Osteoblast (primary cell): Measurements from ENCODE around the gene ALDH3A1. TPM values are rescaled to one million over a fixed set of nuclear protein-coding genes. Genes with fewer than 3 reads are reported as not detected.

ENCODE experiments used
- DNase-seq: peaks from one replicate; pipeline ENCODE4 v3.0.0; 2011; ENCODE audit warnings: low spot score, mixed read lengths; ENCODE audit not compliant: insufficient read length; ENCODE audit errors: missing footprints
- H2AFZ ChIP-seq: 2 replicates; pipeline ENCODE4 v1.6.0; 2011; ENCODE audit warnings: mild to moderate bottlenecking, low read length
- H3K27ac ChIP-seq: 2 replicates; pipeline ENCODE4 v1.5.1; 2011; ENCODE audit warnings: mild to moderate bottlenecking, low read depth, low read length, moderate library complexity
- H3K27me3 ChIP-seq: 2 replicates; pipeline ENCODE4 v1.6.0; 2012; ENCODE audit warnings: mild to moderate bottlenecking, control low read depth, inconsistent platforms, low read length, moderate library complexity; ENCODE audit not compliant: insufficient read depth
- H3K36me3 ChIP-seq: 2 replicates; pipeline ENCODE4 v1.5.1; 2011; ENCODE audit warnings: mild to moderate bottlenecking, low read length, control low read depth, moderate library complexity; ENCODE audit not compliant: insufficient read depth
- H3K4me1 ChIP-seq: 2 replicates; pipeline ENCODE4 v1.5.1; 2011; ENCODE audit warnings: mild to moderate bottlenecking, low read length, control low read depth, moderate library complexity; ENCODE audit not compliant: insufficient read depth
- H3K4me2 ChIP-seq: 2 replicates; pipeline ENCODE4 v1.6.0; 2011; ENCODE audit warnings: mild to moderate bottlenecking, low read length; ENCODE audit not compliant: insufficient read depth
- H3K4me3 ChIP-seq: fragments of 200-600 bp; sonication (generic); 3 replicates; pipeline ENCODE4 v1.5.1; 2012; ENCODE audit warnings: mild to moderate bottlenecking, low read length, inconsistent platforms; ENCODE audit not compliant: insufficient read depth
- H3K79me2 ChIP-seq: 2 replicates; pipeline ENCODE4 v1.6.0; 2012; ENCODE audit warnings: mild to moderate bottlenecking, low read length, control low read depth, inconsistent platforms; ENCODE audit not compliant: insufficient read depth
- H3K9me3 ChIP-seq: 2 replicates; pipeline ENCODE4 v1.5.1; 2011; ENCODE audit warnings: low read depth, low read length, control low read depth
- H4K20me1 ChIP-seq: 2 replicates; pipeline ENCODE4 v1.6.0; 2012; ENCODE audit warnings: mild to moderate bottlenecking, low read length, control low read depth; ENCODE audit not compliant: insufficient read depth
- total RNA-seq: library from RNA; depleted of rRNA; stranded (reverse); fragments of >200 nt; gene quantifications from 2 replicates; pipeline ENCODE4 v1.2.3, GENCODE V29; 2012
- TF ChIP-seq, protein P1 (sequence below): IDR thresholded peaks from 2 replicates; pipeline ENCODE4 v1.5.1; 2011; ENCODE audit warnings: mild to moderate bottlenecking, low read depth, low read length, moderate library complexity; ENCODE audit errors: extremely low read depth

The ALDH3A1 gene
- total RNA-seq, 1 donor = under 0.01 TPM

- Histone ChIP-seq H2AFZ (peak overlapping the region; percentile 37), H3K27me3 (no peaks in the 10 kb centered on the region), H3K36me3 (no peaks in the 10 kb centered on the region), H3K4me3 (no peak overlapping the region), H3K9me3 (no peaks in the 10 kb centered on the region), H3K79me2 (no peaks in the 10 kb centered on the region), H3K27ac (peak overlapping the region; percentile 68), H3K4me2 (no peak overlapping the region), H4K20me1 (no peaks in the 10 kb centered on the region), H3K4me1 (peaks cover 27% of the 10 kb centered on the region)
- peak; percentile 93 for DNase-seq
- TF ChIP-seq, protein P1, sequence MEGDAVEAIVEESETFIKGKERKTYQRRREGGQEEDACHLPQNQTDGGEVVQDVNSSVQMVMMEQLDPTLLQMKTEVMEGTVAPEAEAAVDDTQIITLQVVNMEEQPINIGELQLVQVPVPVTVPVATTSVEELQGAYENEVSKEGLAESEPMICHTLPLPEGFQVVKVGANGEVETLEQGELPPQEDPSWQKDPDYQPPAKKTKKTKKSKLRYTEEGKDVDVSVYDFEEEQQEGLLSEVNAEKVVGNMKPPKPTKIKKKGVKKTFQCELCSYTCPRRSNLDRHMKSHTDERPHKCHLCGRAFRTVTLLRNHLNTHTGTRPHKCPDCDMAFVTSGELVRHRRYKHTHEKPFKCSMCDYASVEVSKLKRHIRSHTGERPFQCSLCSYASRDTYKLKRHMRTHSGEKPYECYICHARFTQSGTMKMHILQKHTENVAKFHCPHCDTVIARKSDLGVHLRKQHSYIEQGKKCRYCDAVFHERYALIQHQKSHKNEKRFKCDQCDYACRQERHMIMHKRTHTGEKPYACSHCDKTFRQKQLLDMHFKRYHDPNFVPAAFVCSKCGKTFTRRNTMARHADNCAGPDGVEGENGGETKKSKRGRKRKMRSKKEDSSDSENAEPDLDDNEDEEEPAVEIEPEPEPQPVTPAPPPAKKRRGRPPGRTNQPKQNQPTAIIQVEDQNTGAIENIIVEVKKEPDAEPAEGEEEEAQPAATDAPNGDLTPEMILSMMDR = no peak
These were observed 20.0 kb downstream of the ALDH3A1 start for GRCh38 chr17:19728084-19728495.

DNA sequence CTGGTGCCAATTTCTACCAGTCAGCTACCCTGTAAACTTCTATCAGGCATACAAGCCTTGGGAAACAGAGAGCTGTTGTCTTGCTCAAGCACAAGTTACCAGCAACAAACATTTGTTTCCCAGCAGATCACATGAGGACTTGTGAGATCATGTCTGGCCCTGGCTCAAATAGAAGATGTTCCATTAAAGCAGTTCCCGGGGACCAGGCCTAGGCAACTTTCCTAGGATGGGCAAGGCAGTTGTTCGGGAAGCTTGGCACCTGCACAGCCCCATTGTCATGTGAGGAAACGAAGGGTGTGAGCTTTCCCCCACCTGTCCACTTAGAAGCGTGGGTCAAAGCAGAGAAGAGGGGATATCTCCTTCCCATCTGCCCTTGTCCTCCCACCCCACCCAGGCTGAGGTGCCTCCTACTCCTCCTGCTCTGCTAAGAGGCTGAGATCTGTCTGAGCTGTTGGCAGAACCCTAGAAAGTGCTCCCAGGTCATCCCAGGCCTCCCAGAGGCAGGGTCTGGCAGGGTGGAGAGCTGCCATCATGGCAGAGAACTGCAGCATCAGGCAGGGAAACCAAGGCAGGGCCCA, 20.5 kb downstream of the ALDH3A1 start:
- H3K9me3 ChIP-seq = no peaks in the 10 kb centered on the region
- H3K4me2 ChIP-seq = no peak overlapping the region
- H3K27ac ChIP-seq = peak overlapping the region; percentile 68
- peaks cover 27% of the 10 kb centered on the region for H3K4me1 ChIP-seq
- H3K4me3 ChIP-seq = no peak overlapping the region
- TF ChIP-seq, protein P1 = no peak
- no peaks in the 10 kb centered on the region for H3K27me3 ChIP-seq
- peak overlapping the region; percentile 37 for H2AFZ ChIP-seq
- no peaks in the 10 kb centered on the region for H3K79me2 ChIP-seq
- H3K36me3 ChIP-seq = no peaks in the 10 kb centered on the region
- DNase-seq = peak; percentile 88
- no peaks in the 10 kb centered on the region for H4K20me1 ChIP-seq

- peaks cover 27% of the 10 kb centered on the region for H3K4me1 ChIP-seq
- peak overlapping the region; percentile 37 for H2AFZ ChIP-seq
- DNase-seq = peak; percentile 83
- no peaks in the 10 kb centered on the region for H3K36me3 ChIP-seq
- no peaks in the 10 kb centered on the region for H3K9me3 ChIP-seq
- H3K4me2 ChIP-seq = no peak overlapping the region
- no peaks in the 10 kb centered on the region for H4K20me1 ChIP-seq
- no peaks in the 10 kb centered on the region for H3K79me2 ChIP-seq
- no peaks in the 10 kb centered on the region for H3K27me3 ChIP-seq
- peak overlapping the region; percentile 68 for H3K27ac ChIP-seq
- H3K4me3 ChIP-seq = no peak overlapping the region
- TF ChIP-seq, protein P1 = no peak
These were observed 21.3 kb downstream of the ALDH3A1 start for GRCh38 chr17:19726631-19727376.

DNA sequence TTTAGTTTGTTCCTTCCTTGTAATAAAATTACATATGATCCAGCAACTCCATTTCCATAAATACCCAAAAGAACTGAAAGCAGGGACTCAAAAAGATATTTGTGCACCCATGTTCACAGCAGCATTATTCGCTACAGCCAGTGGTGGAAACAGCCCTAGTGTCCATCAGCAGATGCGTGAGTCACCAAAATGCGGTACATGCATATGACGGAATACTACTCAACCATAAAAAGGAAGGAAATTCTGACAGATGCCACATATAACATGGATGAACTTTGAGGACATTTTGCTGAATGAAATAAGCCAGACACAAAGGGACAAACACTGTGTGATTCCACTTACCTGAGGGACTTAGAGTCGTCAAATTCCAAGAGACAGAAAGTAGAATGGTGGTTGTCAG, 22.6 kb downstream of the ALDH3A1 start:
- no peaks in the 10 kb centered on the region for H3K79me2 ChIP-seq
- H3K4me1 ChIP-seq = peaks cover 27% of the 10 kb centered on the region
- no peak overlapping the region for H3K4me2 ChIP-seq
- no peak overlapping the region for H3K4me3 ChIP-seq
- H3K9me3 ChIP-seq = no peaks in the 10 kb centered on the region
- DNase-seq = no peak
- no peaks in the 10 kb centered on the region for H3K27me3 ChIP-seq
- H2AFZ ChIP-seq = no peak overlapping the region
- H3K27ac ChIP-seq = no peak overlapping the region
- no peaks in the 10 kb centered on the region for H3K36me3 ChIP-seq
- H4K20me1 ChIP-seq = no peaks in the 10 kb centered on the region
- TF ChIP-seq, protein P1 = no peak
